NCI-H510A treated with DMSO at 0.1 percent for 48 hours (cell line): ENCODE data around the gene NECAP2.
"Not testable (repeated sequence)": the region's sequence is repeated elsewhere in the genome, so short reads cannot be mapped to it uniquely, and the experiment has no call there.

Source experiments
- DNase-seq: peaks from one replicate; lab custom pipeline; 2025; lab: John Stamatoyannopoulos, UW

Gene NECAP2

GRCh38 chr1:16498573-16499413 is 58.3 kb downstream of the NECAP2 start:
- DNase-seq, result peak; percentile 98

GRCh38 chr1:16500466-16500865 is 59.9 kb downstream of the NECAP2 start:
- not testable (repeated sequence) for DNase-seq

DNA sequence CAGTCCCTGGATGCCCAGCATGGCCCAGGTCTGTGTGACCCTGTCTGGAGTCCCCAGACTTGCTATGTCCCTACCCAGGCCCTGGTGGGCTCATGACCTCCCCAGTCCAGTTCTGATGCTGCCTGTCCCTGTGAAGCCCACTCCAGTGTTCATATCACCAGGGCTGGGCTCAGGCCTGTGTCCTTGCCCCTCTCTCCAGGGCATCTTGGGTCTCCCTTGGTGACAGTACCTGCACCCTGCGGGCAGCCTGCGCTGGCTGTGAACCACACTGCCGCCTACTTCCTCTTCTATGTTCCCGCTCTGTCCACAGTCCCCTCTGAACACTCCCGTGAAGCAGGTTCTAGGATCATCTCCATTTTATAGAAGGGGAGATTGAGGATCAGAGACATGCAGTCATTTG is 60.5 kb downstream of the NECAP2 start:
- DNase-seq, result not testable (repeated sequence)

DNA sequence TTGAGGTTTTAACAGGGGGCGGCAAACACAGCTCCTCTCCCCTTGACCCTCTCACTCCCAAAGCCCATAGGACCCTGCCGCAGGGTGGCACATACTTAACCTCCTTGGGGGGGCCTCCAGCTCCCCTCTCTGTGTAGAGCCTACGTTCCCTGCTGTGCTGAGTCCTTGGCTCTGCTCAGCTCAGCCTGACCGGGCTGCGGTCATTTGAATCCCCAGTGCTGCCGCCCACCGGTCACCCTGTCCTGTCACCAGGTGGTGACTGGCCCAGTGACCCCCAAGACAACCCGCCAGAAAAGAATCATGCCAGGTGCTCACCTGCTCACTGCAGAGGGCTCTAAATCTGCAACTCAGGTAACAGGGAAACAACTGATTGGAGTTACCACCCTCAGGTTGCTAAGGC is 60.9 kb downstream of the NECAP2 start:
- not testable (repeated sequence) for DNase-seq

GRCh38 chr1:16503494-16503893 is 63.0 kb downstream of the NECAP2 start:
- no peak for DNase-seq

- not testable (repeated sequence) for DNase-seq
Measured at GRCh38 chr1:16505870-16506269, 65.3 kb downstream of the NECAP2 start.

- DNase-seq, result not testable (repeated sequence)
Measured at GRCh38 chr1:16506364-16507136, 66.0 kb downstream of the NECAP2 start.

DNA sequence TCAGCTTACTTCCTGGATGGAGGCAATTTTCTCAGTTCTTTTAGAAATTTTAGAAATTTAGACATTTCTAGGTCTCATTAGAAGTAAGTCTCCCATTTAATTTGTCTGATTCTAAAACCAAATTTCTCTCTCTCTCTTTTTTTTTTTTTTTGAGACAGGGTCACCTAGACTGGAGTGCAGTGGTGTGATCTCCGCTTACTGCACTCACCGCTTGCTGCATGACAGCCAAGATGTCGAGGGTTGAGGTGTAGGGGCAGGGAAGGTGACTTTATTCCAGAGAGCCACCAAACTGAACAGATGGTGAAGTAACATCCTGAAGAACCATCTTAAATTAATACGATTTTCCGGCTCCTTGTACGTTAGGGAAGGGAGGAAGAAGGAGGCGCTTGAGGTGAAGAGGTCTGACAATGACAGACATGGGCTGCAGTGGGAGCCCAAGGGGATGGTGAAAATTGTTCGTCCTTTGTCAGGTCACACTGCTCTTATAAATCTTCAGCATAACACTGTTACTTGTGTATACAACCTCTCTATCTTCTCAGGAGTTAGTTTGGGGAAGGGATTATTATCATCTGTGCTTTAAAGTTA is 68.4 kb downstream of the NECAP2 start:
- DNase-seq, result peak; percentile 28
